Forelimb muscle (tissue), 1 donor: ENCODE data around the gene TMTC2. TPM values are rescaled to one million over a fixed set of nuclear protein-coding genes. Genes with fewer than 3 reads are reported as not detected.
A peak's percentile ranks its signal among the peaks of the same experiment; 100 is the strongest.
"Not testable (repeated sequence)": the region's sequence is repeated elsewhere in the genome, so short reads cannot be mapped to it uniquely, and the experiment has no call there.

Experiments
- DNase-seq: peaks from one replicate; pipeline ENCODE4 v3.0.0-alpha.2; 2013; ENCODE audit warnings: low read depth
- polyA plus RNA-seq: library from polyadenylated mRNA; unstranded; fragments of 120-200 nt; gene quantifications from one replicate; pipeline ENCODE4 v1.2.1, GENCODE V29; 2013; ENCODE audit not compliant: insufficient read length

The TMTC2 gene
- polyA plus RNA-seq, 1 donor = 13.0 TPM

DNA sequence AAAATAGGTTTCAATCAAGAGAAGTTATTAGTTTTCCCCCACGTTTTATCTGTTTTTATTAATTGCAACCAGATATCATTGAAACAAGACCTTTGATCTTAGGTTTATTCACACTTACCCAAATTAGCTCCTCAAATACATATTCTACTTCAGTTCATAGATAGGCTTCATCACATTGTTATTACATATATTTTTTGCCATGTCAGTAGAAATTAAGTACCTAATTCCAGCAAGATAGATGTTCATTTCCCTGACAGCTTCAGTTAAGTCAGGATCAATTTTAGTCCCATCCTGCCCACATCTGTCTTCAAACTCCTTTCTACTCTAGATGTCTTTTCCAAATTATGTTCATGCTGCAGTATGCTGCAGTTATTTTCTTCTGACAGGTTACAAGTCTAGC lies 388.8 kb downstream of the TMTC2 start:
- DNase-seq = no peak

GRCh38 chr12:83077041-83077440 lies 390.3 kb downstream of the TMTC2 start:
- DNase-seq = no peak

DNA sequence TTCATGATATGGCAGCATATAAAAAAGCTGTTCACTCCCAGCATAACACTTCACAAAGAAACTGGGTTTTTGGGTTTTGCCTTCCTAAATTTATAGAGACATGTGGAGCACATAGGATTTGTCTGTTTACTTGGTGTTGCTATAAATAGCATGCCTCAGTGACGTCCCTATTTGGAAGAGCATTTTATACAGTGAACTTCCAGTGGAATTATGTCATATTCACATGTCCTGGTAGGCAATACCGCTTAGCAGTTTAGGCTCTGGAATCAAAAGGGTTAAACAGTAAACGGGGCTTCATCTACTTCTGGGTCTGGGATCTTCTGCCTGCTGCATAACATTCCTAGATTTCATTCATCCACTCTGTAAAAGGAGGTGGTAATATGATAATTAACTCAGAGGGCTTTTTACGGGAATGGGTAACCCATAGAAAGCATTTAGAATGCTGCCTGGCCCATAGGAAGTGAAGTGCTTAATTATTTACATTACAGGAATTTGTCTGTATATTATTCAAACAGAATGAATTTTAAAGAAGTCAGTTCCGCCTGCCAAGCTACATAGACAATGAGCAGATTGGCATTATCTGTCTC lies 396.1 kb downstream of the TMTC2 start:
- DNase-seq = peak; percentile 44

DNA sequence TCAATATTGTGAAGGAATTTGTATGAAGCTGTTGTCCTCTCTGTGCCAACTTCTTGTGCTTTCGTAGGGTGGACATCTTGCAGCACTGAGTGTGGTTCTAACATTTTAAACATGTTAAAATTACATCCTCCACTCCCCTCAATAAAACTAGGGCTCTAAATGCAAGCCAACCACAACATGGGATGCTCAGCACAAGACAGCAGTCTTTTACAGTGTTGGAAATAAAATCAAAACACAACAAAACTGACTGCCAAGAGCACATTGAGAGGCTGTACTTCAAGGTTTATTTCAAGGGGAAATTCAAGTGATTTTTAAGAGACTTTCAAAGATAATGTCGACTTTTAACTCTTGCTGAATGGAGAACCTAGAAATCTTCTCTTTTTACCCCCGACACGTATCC lies 396.9 kb downstream of the TMTC2 start:
- DNase-seq = peak; percentile 22

- DNase-seq = no peak
These were observed 398.0 kb downstream of the TMTC2 start for GRCh38 chr12:83084516-83085234.

GRCh38 chr12:83086023-83086422 lies 399.3 kb downstream of the TMTC2 start:
- no peak for DNase-seq

DNA sequence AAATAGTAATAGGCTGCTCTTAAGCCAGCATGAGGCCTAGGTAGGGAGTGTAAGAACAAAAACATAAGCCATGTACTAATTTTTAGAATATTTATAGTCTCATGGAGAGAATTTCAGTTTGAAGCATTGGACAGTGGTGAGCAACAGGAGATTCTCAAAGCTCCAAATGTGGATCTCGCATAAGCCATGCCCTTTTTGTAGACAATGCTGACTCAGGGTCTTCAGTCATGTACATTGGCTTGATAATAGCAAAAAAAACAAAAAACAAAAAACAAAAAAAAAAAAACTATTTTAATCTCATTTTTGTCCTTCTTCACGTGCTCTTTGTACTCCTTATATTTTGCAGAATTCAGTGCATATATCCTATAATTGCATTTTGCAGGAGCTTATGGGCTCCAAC lies 402.9 kb downstream of the TMTC2 start:
- DNase-seq = no peak

- no peak for DNase-seq
These were observed 405.4 kb downstream of the TMTC2 start for GRCh38 chr12:83092129-83092528.

GRCh38 chr12:83092606-83093005 lies 405.9 kb downstream of the TMTC2 start:
- DNase-seq = no peak

GRCh38 chr12:83093426-83093825 lies 406.7 kb downstream of the TMTC2 start:
- no peak for DNase-seq

- no peak for DNase-seq
These were observed 411.1 kb downstream of the TMTC2 start for GRCh38 chr12:83097643-83098342.

GRCh38 chr12:83099436-83099835 lies 412.7 kb downstream of the TMTC2 start:
- DNase-seq = no peak

GRCh38 chr12:83102499-83102898 lies 415.8 kb downstream of the TMTC2 start:
- no peak for DNase-seq

DNA sequence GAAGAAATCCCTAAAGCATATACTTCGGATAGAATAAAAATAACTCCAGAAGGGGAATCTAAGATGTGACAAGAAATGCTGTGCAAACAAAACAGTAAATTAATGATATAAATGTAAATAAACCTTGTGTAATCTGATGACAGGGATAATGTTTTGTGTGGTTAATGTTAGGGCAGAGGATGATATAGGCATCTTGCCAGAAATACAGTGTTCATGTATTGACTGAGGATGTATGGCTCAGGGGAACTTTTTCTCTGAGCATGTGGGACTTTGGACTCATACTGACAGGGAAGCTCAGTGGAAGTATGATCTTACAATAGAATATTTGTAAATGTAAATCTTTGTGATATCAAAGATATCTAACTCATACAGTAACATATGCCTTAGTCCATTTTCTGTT lies 420.2 kb downstream of the TMTC2 start:
- no peak for DNase-seq

DNA sequence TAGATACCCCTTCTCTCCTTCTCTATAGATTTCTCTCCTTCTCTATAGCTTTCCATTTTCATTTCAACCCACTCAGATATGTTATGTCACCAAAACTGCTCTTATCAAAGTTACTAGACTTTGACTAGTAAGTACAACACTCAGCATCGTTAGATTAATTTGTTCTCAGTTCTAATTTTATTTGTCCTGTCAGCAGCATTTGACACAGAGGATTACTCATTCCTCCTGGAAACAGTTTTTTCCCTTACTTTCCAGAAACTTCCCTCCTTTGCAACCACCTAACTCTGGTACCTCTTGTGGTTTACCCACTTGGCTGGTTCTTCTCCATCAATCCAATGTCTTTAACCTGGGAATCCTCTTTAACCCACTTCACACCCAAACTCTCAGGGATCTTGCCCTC lies 423.7 kb downstream of the TMTC2 start:
- DNase-seq = no peak

- DNase-seq = no peak
These were observed 427.2 kb downstream of the TMTC2 start for GRCh38 chr12:83113945-83114344.

DNA sequence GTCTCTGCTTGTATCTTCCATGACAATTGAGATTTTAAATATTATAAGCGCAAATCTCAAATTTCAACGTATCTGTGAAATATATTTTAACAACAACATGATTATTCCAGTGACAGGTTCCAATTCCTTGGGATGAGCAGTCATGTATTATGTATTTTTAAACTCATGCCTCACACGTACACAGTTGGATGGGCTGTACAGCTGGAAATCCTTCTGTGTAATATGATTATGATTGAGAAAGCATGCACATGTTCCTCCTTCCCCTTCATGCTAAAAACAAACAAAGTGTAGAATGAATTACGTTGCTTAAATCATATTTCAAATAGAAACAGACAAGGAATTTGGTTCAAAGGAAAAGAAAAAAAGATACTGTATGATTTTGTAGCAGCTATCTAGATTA lies 428.3 kb downstream of the TMTC2 start:
- no peak for DNase-seq

GRCh38 chr12:83117926-83118325 lies 431.2 kb downstream of the TMTC2 start:
- DNase-seq = not testable (repeated sequence)

DNA sequence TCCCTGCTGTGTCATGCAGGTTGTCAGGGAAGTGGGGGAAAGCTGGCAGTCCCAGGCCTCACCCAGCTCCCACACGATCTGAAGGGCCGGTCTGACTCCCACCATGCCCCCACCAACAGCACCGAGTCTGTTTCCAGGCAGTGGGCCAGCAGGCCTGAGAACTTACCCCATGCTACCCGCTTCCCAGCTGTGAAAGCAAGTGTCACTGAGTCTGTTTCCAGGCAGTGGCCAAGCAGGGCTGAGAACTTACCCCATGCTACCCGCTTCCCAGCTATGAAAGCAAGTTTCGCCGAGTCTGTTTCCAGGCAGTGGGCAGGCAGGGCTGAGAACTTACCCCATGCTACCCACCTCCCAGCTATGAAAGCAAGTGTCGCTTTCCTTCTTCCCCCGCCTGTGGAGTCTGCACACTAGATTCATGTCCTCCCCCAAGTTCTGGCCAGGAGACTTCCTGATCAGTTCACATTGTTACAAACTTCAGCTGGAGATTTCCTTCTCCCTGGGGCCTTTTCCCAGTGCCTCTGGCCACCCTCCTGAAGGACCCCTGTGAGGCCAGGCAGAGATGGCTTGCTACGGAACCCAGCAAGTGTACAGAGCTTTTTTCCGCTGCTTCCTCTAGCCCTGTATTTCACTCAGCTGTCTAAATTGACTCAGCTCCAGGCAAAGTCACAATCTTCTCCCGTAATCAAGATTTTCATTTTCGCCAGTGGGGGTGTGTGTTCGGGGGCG lies 435.4 kb downstream of the TMTC2 start:
- DNase-seq = no peak

DNA sequence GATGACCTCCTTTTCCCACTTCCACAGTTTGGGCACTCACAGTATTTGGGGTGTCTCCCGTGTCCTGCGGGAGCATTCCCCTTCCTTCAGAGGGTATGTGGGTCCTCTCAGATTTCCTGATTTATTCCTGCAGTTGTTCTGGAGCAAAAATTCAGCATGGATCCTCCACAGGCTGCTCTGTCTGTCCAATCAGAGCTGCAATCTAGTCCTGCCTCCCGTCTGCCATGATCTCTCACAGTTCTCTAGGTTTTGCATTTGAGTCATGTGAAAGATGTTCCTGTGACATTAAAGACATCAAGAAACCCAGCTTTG lies 435.9 kb downstream of the TMTC2 start:
- no peak for DNase-seq

- DNase-seq = no peak
These were observed 436.3 kb downstream of the TMTC2 start for GRCh38 chr12:83123039-83123438.

GRCh38 chr12:83128540-83128939 lies 441.8 kb downstream of the TMTC2 start:
- no peak for DNase-seq

DNA sequence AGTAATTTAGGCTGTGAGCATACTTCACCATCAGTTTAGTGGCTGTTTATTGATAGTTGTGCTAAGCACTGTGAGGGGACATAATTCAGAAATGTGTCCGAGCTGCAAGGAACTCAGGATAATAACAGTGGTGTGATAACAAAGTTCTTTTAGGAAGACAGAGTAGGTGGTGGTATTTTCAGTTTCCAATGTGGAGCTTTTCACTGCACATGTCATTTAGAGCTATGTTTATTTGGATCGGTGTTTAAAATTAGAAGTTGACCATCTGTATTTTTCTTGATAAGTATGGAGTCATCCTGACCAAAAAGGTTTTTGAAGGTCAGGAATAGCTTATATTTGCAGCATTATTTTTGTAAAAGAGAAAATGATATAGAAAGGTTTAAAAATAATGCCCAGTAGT lies 443.5 kb downstream of the TMTC2 start:
- DNase-seq = no peak
